HG03460 (cell line): ENCODE results near the gene CRB1.

Source experiments
- ATAC-seq: cut with Tn5 transposase; IDR thresholded peaks from one replicate; pipeline ENCODE4 v1.9.1; 2021; ENCODE audit not compliant: unreplicated experiment

Gene CRB1

DNA sequence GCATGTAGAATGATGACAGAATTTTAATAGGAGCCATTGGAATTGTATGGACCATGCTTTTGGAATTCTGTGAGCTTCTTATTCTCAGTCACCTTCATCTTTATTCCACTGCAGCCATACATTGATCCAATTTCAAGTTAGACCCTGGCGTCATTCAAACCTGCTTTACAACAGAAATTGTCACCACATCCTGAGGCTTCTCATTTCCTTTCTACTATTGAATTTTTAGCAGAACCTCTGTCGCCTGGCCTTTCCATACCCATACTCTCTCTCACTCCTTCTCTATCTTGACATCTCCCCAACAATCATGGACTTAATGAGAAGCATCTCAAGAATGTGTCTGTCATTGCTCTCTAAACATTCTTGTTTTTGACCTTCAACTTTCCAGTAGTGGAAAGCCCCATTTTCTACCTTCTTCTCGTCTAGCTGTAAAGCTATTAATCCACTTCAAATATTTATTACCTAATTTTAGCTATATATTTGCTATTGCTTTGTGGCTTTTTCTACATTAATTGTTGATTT lies 74.1 kb downstream of the CRB1 start:
- no peak for ATAC-seq

DNA sequence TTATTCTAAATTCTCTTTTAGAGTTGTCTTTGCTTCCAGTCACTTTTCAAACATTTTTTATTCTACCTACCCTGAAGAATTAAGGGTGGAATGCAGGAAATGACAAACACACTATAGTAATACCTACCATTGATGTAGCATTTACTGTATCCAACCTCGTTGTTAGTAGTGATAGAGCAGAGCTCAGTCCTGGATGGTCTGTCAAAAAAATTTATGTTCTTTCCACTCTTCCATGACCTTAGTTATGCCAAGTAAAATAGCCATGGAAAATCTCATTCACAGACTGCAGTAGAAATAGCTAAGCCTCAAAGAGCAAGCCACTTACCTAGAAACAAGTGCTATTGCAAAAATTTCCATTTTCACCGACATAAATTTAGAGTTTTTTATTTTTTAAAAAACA lies 74.6 kb downstream of the CRB1 start:
- ATAC-seq: no peak

DNA sequence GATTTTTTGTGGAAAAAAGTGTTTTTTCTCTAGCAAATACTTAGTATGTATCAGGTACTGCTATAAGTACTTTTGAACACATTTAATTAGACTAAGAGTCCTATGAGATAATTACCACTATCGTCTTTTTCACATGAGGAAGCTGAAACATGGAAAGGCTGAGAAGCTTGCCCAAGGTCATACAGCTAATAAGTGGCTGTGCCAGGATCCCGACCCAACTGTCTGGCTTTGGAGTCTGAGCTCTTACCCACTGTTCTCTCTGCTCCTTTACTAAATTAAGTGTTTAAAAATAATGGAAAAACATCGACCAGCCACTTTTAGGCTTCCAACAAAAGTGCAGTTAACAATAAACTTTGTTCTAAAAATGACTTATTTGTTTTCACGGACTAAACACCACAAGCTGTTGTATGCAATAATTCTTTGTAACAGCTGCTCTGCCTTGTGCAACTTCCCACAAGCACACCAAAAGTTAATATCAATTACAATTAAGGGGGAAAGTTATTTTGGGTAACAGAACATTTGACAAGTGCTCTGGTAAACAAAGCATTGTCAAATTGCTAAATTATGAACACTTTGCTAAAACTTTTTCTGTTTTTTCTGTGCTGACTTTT lies 75.7 kb downstream of the CRB1 start:
- ATAC-seq: no peak

DNA sequence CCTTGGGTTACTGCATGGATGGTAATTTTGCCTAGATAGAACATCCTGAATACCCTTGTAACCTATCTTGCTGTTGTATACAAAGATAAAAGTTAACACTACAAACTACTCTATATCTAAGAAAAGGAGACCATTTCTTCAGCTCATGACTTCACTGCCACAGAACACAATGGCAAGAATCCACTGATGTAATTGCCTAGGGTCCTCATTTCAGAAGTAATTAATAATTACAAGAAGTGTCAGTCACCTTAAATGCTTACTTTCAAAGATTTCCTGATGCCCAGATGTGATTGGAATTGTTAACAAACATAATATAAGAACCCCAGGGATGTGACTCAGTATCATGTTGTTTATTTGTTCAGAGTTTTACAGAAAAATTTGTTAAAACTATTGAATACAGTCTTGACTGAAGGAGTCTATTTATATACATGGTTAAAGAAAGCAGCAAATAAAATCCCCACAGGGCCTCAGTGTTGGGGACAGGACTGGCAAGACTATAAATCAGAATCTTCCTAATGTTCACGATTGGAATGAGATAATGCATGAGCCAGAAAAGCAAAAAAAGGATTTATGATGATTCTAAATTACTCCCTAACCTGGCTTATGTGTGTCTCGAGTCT lies 83.9 kb downstream of the CRB1 start:
- no peak for ATAC-seq

DNA sequence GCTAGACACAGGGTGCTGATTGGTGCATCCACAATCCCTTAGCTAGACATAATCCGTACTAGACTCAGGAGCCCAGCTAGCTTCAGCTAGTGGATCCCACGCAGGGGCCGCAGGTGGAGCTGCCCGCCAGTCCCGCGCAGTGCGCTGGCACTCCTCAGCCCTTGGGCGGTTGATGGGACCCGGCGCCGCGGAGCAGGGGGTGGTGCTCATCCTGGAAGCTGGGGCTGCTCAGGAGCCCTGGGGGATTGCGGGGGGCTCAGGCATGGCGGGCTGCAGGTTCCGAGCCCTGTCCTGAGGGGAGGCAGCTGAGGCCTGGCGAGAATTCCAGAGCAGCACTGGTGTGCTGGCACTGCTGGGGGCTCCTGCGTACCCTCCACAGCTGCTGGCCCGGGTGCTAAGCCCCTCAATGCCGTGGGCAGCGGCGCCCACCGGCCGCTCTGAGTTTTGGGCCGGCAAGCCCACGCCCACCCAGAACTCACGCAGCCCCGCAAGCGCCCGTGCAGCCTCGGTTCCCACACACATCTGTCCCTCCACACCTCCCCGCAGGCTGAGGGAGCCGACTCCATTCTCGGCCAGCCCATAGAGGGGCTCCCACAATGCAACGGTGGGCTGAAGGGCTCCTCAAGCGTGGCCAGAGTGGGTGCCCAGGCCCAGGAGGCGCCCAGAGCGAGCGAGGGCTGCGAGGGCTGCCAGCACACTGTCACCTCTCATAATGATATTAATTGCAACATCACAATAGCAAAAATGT lies 87.4 kb downstream of the CRB1 start:
- no peak for ATAC-seq

DNA sequence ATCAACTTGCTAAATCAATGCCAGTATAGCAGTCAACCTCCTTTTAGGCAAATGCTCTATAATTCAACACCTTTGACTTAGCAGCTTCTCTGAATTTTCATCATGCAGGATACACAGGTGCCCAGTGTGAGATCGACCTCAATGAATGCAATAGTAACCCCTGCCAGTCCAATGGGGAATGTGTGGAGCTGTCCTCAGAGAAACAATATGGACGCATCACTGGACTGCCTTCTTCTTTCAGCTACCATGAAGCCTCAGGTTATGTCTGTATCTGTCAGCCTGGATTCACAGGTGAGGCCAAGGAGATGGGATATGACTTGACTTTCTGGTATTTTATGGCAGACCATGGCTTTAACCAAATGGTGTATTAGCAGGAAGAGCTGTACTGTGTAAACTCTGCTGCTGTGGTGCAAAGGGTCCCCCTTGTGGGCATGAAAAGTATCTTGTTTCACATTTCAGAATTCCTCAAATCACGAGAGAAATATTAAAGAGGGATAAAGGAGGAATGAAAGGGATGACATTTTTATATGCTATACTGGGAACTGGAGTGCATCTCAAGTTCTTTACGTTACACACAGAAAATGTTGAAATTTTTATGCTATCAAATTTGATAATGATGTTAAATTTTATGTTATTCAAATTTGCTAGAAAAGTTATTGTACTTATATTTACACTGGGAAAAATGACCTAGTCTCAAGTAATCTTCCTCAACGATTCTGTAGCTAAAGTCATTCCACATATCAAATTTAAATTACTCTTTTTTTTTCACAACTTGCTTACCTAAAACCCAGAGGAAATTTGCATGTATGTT lies 88.9 kb downstream of the CRB1 start:
- peak; percentile 63 for ATAC-seq

DNA sequence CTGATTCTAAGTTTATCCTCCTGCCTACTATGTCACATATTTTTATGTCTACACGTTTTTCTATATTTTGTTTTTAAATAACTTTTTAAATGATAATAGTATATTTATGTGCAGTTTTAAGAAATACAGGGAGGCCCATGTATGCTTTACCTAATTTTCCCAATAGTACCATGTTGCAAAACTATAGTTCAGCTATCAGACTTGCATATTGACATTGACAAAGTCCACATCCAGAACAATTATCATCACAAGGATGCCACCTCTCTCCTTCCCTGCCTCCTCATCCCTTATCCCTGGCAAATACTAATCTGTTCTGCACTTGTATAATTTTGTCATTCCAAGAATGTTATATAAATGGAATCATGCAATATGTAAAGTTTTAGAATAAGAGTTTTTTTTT lies 90.9 kb downstream of the CRB1 start:
- no peak for ATAC-seq

DNA sequence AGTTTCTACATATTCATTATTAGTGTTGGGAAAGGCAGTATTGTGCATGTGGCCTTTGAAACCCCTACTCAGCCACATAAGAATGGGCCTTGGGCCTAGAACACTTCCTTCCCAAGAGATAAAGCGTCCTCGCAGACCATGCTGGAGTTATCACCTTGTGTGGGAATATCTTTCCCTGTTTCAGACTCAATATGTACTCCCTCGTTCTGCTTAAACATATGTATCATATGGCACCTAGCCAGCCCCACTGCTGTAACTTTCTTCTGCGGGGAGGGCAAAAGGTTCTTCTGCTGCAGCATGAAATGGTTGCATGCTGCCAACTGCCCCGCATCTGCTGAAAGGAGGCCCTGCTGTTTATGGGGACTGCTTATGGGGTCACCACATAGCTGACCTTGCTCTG lies 92.0 kb downstream of the CRB1 start:
- no peak for ATAC-seq

DNA sequence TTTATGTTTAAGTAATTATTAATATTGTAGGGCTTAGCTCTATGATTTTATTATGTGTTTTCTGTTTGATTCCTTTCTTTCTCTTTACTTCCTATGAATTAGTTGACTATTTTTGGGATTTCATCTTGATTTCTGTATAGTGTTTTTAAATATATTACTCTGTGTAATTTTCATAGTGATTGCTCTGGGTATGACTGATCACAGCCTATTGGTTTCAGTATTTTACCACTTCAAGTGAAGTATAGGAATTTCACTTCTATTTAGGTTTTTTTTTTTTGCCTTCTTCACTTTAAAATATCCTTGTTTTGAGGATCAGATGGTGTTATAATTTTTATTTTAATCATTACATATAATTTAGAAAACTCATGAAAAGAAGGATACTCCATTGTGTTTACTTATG lies 94.8 kb downstream of the CRB1 start:
- ATAC-seq: no peak

DNA sequence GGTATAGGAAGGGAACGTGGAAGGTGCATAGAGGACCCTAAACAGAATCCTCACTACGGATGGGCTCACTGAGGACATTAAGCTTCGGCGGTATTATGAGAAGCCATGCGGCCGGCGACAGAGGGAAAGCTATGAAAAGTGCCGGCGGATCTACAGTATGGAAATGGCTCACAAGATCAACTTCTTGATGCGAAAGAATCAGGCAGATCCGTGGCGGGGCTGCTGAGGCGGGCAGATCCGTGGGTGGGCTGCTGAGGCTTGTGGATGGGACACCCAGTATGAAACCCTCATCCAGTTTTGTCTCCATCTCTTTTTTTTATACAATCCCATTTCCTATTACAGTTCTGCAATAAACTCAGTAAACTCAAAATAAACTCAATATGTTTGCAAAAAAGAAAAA lies 95.8 kb downstream of the CRB1 start:
- ATAC-seq: no peak

DNA sequence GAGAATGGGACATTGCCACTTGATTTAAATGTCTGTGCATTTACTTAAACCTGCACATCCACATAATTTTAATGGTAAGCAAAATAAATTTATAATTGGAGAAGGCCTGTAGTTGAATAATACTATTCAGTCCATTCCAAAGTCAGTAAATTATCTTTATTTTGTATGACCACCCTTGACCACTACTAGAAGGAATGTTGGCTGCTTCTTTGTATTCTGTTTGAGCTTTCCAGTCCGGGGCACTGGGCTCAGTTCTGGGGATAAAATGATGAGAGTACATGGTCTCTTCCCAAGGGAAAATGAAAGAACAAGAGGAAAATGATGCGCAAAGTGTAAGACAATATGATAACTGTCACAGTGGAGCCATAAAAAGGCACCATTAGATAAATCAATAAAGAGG lies 98.9 kb downstream of the CRB1 start:
- ATAC-seq: no peak

DNA sequence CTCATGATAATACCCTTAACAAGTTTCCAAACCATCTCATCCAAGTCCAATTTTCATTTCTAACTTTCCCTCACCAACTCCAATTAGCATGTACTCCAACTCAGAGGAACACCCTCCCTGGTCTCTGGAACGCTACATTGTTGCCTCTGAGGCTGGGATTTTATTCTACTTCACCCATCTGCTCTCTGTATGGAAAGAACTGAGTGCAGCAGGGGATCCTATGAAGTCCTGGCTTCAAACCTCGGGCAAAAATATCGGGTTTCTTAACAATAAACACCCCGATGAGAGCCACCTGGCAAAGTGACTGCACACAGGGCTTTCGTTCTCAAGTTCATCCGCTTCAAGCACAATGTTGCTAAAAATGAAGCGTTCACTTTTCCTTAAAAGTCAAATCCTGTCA lies 99.6 kb downstream of the CRB1 start:
- no peak for ATAC-seq

DNA sequence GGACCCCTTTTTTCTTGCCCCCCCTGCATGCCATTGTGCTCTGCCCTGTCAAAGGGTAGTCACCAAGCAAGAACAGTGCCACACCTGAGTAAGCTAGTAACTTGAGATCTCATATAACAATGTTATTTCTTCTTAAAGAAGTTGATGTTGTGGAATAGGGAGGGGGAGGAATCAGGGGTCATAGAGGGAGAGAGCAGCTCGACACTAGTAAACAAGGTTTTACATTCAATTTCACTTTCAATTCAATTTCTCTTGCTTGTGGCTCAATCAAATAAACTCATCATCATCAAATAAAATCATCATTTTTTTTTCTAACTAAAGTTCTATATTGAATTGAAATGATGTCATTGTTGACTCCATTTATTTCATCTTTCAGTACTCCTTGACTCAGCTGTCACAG lies 106.4 kb downstream of the CRB1 start:
- ATAC-seq: no peak

DNA sequence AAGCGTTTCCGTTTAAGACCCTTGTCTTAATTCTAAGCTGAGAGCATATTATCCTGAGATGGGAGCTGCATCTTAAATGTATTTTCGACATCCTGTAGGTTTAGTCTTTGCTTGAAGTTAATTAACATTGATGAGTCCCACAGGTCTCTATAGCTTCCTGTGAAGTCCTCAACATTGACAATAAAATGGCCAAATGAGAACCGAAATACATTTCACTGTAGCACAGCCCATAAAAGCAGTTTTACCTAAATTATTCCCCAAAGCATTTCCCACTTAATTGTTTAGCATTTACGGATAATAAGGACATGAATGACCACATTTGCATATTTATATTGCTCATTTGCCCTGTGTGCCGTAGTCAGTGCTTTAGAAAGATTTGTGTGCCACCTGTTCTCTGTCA lies 116.4 kb downstream of the CRB1 start:
- no peak for ATAC-seq

DNA sequence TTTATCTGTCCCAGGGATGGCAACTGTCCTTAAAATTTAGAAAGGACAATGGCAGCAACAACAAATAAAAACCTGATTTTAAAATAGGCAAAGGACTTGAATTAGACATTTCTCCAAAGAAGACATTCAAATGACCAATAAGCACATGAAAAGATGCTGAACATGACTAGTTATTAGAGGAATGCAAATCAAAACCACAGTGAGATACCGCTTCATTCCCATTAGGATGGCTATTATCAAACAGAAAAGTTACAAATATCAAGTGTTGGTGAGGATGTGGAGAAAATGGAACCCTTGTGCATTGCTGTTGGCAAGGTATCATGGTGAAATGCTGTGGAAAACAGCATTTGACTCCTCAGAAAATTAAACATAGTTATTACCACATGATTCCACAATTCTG lies 120.7 kb downstream of the CRB1 start:
- ATAC-seq: no peak

DNA sequence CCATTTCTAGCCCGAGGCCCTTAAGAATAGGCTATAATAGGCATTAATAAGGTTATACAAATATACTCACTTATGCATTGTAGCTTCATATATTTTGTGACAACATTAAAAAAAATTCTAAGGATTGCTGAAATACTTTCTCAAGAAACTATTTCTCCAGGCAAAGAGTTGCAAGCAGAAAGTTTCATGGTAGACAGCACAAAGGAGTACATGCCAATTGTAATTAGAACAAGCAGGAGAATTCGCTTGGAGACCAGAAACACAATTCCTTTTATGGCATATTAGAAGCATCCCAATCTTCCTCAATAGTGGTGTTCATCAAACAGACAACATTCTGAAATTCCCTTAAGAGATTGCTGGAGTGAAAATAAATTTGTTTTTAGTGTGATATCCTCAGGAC lies 122.8 kb downstream of the CRB1 start:
- ATAC-seq: no peak

DNA sequence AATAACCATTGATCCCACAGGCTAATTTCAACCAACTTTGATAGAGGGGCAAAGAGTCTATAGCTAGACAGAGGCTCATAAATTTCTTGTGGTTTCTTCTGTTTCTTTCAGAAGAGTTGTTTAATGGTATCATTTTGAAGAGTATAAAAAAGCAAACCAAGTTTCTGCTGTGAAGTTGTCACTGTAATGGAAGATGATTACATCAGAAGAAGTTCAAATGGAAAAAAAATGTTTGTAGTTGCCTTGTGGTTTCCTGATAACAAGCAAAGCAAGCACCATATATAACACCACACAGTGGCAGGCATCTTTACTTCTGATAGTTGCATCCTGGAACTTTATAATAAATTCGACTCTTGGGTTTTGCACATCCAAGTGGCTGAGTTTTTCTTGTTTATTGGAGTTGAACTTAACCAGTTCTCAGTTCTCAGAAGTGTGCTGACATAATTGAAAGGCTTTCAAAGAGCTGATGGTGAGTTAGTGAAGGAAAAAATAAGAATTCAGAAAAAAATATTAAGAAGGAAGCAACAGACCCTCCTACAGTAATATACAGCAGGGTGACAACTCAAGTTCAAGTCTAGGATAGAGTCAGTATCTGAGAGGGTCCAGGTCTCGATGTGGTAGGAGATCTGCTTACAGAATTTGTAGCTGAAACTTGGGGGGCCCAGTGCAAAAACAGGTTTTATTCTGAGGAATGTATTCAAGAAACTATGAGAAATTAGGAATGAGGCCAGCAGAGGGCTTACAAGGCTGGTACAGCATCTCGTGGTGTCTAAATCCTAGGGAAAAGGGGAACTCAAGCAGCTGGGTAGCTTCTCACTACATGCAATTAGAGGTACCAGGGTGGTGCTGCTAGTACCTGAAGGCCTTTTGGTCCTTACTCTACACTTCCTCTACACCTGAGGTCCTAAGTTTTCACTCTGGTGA lies 123.5 kb downstream of the CRB1 start:
- ATAC-seq: no peak

DNA sequence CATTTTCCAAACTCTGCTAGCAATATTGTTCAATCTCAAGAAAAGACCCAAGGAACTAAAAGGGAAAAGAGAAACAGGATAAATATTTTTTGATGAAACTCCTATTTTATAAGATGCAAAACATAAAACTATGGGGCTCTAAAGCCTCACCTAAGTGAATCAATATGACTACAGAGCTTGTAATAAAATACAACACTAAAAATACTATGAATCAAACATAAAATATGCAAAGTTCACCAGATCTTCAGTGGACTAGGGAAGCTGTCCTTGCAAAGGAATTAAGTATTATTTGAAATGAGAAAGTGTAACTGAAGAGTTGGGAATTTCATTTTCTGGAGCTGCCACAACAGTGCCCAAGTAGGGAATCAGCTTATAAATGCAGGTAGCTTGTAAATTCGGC lies 124.5 kb downstream of the CRB1 start:
- no peak for ATAC-seq

DNA sequence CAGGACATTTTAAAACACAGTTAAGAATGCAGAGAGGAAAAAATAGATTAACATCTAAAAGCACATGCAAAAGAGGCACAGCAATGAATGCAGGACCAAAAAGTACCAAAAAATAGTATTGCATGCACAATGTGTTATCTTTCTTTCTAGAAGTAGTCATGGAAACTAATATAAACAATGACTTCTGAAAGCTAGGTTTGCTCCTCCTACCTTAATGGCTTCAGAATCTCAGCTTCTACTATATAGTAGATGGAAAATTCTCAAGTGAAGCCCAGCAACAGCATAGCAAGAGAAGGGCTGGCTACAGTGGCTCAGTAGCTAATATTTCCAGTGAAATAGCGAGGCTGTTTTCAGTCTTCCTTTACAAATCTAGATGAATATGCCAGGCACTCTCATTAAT lies 125.1 kb downstream of the CRB1 start:
- ATAC-seq: no peak

DNA sequence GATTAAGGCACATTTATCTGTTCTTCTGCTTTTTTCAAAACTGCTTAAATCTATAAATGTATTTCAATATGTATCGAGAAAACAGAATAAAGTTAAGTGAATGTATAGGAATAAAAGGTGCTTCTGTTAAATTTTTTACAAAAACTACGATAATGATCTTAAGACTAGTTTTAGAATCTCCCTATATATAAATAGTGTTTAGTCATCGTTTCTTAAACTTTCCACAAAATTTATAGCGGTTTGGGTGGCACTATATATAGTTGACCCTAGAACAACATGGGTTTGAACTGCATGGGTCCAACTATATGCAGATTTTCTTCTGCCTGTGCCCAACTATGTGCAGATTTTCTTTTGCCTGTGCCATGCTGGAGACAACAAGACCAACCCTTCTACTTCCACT lies 125.7 kb downstream of the CRB1 start:
- ATAC-seq: no peak
